HG02798 (cell line): ENCODE results near the gene ACP2.

Experiments used
- ATAC-seq: cut with Tn5 transposase; IDR thresholded peaks from one replicate; pipeline ENCODE4 v1.9.1; 2021; ENCODE audit warnings: mild to moderate bottlenecking; ENCODE audit not compliant: unreplicated experiment, poor library complexity

ACP2 gene

GRCh38 chr11:47244448-47245350 lies 3.9 kb downstream of the ACP2 start:
- no peak for ATAC-seq

- no peak for ATAC-seq
These were observed 5.2 kb downstream of the ACP2 start for GRCh38 chr11:47243454-47243853.

GRCh38 chr11:47242596-47243192 lies 5.9 kb downstream of the ACP2 start:
- ATAC-seq = no peak

GRCh38 chr11:47241841-47242301 lies 6.7 kb downstream of the ACP2 start:
- no peak for ATAC-seq

- ATAC-seq = no peak
These were observed 8.8 kb downstream of the ACP2 start for GRCh38 chr11:47239852-47240251.

GRCh38 chr11:47236482-47236881 lies 12.1 kb downstream of the ACP2 start:
- no peak for ATAC-seq

GRCh38 chr11:47235163-47235562 lies 13.5 kb downstream of the ACP2 start:
- no peak for ATAC-seq

- ATAC-seq = no peak
These were observed 13.9 kb downstream of the ACP2 start for GRCh38 chr11:47234669-47235100.

- ATAC-seq = no peak
These were observed 14.5 kb downstream of the ACP2 start for GRCh38 chr11:47233989-47234668.

GRCh38 chr11:47233051-47233450 lies 15.6 kb downstream of the ACP2 start:
- no peak for ATAC-seq

GRCh38 chr11:47229161-47229560 lies 19.5 kb downstream of the ACP2 start:
- no peak for ATAC-seq

- peak; percentile 91 for ATAC-seq
These were observed 22.8 kb downstream of the ACP2 start for GRCh38 chr11:47225552-47226400.

GRCh38 chr11:47222696-47223095 lies 25.9 kb downstream of the ACP2 start:
- ATAC-seq = no peak

GRCh38 chr11:47220401-47220821 lies 28.2 kb downstream of the ACP2 start:
- ATAC-seq = no peak

GRCh38 chr11:47216121-47216798 lies 32.4 kb downstream of the ACP2 start:
- peak; percentile 31 for ATAC-seq

GRCh38 chr11:47215366-47215910 lies 33.2 kb downstream of the ACP2 start:
- no peak for ATAC-seq

GRCh38 chr11:47213950-47214565 lies 34.6 kb downstream of the ACP2 start:
- ATAC-seq = peak; percentile 66

GRCh38 chr11:47212938-47213337 lies 35.7 kb downstream of the ACP2 start:
- ATAC-seq = no peak

GRCh38 chr11:47208628-47209027 lies 40.0 kb downstream of the ACP2 start:
- ATAC-seq = no peak
